ENCODE measurements around the gene EFHC2.

GRCh38 chrX:44261286-44261685 lies 82.2 kb downstream of the EFHC2 start:
- TF ChIP-seq CTCF (IDR thresholded peaks at IDR 0.05; ENCODE audit: low read depth, low read length) (no peak), EZH2phosphoT487 (IDR thresholded peaks at IDR 0.05; ENCODE audit: low read depth) (no peak)
